ENCODE results near the gene CGNL1. TPM values are rescaled to one million over a fixed set of nuclear protein-coding genes. Genes with fewer than 3 reads are reported as not detected.

Gene CGNL1
- total RNA-seq, 1 donor from 2014 or later = 3.0 TPM

DNA sequence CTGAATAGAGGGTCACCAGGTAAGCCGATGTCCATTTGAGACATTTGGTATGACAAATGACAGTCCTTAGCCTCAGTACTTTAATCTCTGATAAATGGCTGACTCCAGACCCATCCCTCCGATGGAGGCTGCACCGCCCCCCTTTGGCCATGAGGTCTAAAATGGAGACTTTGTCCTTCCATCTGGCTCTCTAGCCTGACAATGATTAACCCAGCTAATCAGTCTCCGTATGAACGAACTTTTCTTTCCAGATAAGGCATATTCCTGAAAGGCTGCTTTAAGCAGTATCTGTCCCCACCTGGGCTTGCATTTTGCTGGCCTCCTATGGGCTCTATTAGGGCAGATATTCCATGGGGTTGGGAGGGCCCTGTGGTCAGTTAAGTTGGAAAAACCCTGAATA is 204.6 kb downstream of the CGNL1 start:
- no peak for DNase-seq (ENCODE audit: low spot score)
- peaks cover 8% of the 10 kb centered on the region for H3K9me3 Mint-ChIP-seq

DNA sequence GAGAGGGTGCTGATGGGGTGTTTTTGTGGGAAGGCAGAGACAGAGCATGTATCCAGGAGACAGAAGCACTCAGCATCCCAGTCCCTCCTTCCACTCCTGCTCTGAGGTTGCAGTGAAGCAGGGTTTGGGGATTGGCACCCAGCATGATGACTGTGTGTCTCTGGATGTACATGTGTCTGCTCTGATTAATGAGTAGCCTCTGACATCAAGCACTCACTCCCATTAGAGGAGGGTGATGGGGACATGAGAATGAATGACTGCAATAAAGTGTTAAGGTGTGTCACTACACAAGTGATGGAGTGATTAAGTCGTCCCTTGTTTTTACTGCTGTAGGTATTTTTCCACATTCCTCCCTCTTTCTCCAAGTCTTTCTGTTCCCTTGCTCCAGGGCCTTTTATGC is 205.8 kb downstream of the CGNL1 start:
- no peak overlapping the region for H3K4me3 Mint-ChIP-seq
- Histone ChIP-seq H3K4me2 (no peak overlapping the region), H3K4me3 (no peak overlapping the region), H3K4me1 (no peaks in the 10 kb centered on the region), H3K27me3 (no peaks in the 10 kb centered on the region), H3K27ac (no peak overlapping the region), H3K79me2 (ENCODE audit: low read depth) (no peaks in the 10 kb centered on the region), H4K20me1 (ENCODE audit: low read depth) (no peaks in the 10 kb centered on the region), H3K9me3 (ENCODE audit: low read depth) (no peaks in the 10 kb centered on the region), H2AFZ (replicated peaks) (no peak overlapping the region), H3K9ac (no peak overlapping the region), H3F3A (ENCODE audit: low read depth) (no peaks in the 10 kb centered on the region), H3K36me3 (no peaks in the 10 kb centered on the region)
- DNase-seq (ENCODE audit: low spot score) = no peak
- no peaks in the 10 kb centered on the region for H3K4me1 Mint-ChIP-seq
- TF ChIP-seq EZH2 (IDR thresholded peaks at IDR 0.05) (no peak), EZH2phosphoT487 (IDR thresholded peaks at IDR 0.05) (no peak), CTCF (IDR thresholded peaks at IDR 0.05) (no peak)
- H3K27ac Mint-ChIP-seq = no peak overlapping the region
- peaks cover 10% of the 10 kb centered on the region for H3K27me3 Mint-ChIP-seq (ENCODE audit: insufficient read depth, low read depth)
- no peaks in the 10 kb centered on the region for H3K36me3 Mint-ChIP-seq
- peaks cover 8% of the 10 kb centered on the region for H3K9me3 Mint-ChIP-seq

More for the DNA sequence above, 204.6 kb downstream of the CGNL1 start:
- no peaks in the 10 kb centered on the region for H3K36me3 ChIP-seq
- no peak overlapping the region for H3K4me2 ChIP-seq
- no peak overlapping the region for H3K4me3 ChIP-seq
- no peak overlapping the region for H2AFZ ChIP-seq (replicated peaks)
- no peak overlapping the region for H3K4me3 Mint-ChIP-seq
- H3K4me1 Mint-ChIP-seq = no peaks in the 10 kb centered on the region
- no peak overlapping the region for H3K27ac Mint-ChIP-seq
- H3K79me2 ChIP-seq (ENCODE audit: low read depth) = no peaks in the 10 kb centered on the region
- H3K27me3 ChIP-seq = no peaks in the 10 kb centered on the region
- no peak overlapping the region for H3K9ac ChIP-seq
- H3K9me3 ChIP-seq (ENCODE audit: low read depth) = no peaks in the 10 kb centered on the region
- no peaks in the 10 kb centered on the region for H3K36me3 Mint-ChIP-seq
- no peaks in the 10 kb centered on the region for H3F3A ChIP-seq (ENCODE audit: low read depth)
- H3K27ac ChIP-seq = no peak overlapping the region
- peaks cover 10% of the 10 kb centered on the region for H3K27me3 Mint-ChIP-seq (ENCODE audit: insufficient read depth, low read depth)
- no peaks in the 10 kb centered on the region for H3K4me1 ChIP-seq
- no peak for TF ChIP-seq EZH2 (IDR thresholded peaks at IDR 0.05)
- TF ChIP-seq EZH2phosphoT487 (IDR thresholded peaks at IDR 0.05) = no peak
- no peak for TF ChIP-seq CTCF (IDR thresholded peaks at IDR 0.05)
- no peaks in the 10 kb centered on the region for H4K20me1 ChIP-seq (ENCODE audit: low read depth)

GRCh38 chr15:57583282-57583681 is 207.0 kb downstream of the CGNL1 start:
- no peaks in the 10 kb centered on the region for H3K36me3 Mint-ChIP-seq
- H2AFZ ChIP-seq (replicated peaks) = no peak overlapping the region

More at GRCh38 chr15:57583282-57583681, 207.0 kb downstream of the CGNL1 start:
- no peaks in the 10 kb centered on the region for H4K20me1 ChIP-seq (ENCODE audit: low read depth)
- H3K27me3 ChIP-seq = no peaks in the 10 kb centered on the region
- H3K4me2 ChIP-seq = no peak overlapping the region
- H3K4me3 ChIP-seq = no peak overlapping the region
- Mint-ChIP-seq H3K27me3 (ENCODE audit: insufficient read depth, low read depth) (peaks cover 8% of the 10 kb centered on the region), H3K4me3 (no peak overlapping the region), H3K9me3 (peaks cover 8% of the 10 kb centered on the region), H3K4me1 (no peaks in the 10 kb centered on the region), H3K27ac (no peak overlapping the region)
- no peaks in the 10 kb centered on the region for H3K79me2 ChIP-seq (ENCODE audit: low read depth)
- H3F3A ChIP-seq (ENCODE audit: low read depth) = no peaks in the 10 kb centered on the region
- no peaks in the 10 kb centered on the region for H3K4me1 ChIP-seq
- no peaks in the 10 kb centered on the region for H3K9me3 ChIP-seq (ENCODE audit: low read depth)
- no peak for TF ChIP-seq CTCF (IDR thresholded peaks at IDR 0.05)
- no peak for TF ChIP-seq EZH2 (IDR thresholded peaks at IDR 0.05)
- TF ChIP-seq EZH2phosphoT487 (IDR thresholded peaks at IDR 0.05) = no peak
- DNase-seq (ENCODE audit: low spot score) = no peak
- H3K36me3 ChIP-seq = no peaks in the 10 kb centered on the region
- no peak overlapping the region for H3K27ac ChIP-seq
- H3K9ac ChIP-seq = no peak overlapping the region
